ENCODE results near the gene CNKSR3.

DNA sequence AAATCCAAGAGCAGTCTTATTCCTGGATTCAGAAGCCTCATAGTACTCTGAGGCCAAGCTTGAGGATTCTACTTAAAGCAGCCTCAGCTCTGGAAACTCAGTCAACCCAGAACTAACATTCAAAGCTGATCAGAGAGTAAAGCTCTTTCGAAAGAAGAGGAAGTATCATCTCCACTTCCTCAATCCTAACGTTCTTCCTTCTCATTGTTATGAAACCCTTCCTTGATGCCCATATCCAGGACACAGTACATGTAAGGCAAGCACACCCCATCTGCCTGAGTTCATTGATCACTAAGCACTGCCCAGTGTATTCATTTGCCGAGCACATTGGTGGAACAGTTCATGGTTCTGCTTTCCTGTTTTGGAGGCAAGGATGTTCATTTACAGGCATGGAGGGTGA, 153.8 kb downstream of the CNKSR3 start, which contains the start of gene IPCEF1:
- TF ChIP-seq, protein P1, sequence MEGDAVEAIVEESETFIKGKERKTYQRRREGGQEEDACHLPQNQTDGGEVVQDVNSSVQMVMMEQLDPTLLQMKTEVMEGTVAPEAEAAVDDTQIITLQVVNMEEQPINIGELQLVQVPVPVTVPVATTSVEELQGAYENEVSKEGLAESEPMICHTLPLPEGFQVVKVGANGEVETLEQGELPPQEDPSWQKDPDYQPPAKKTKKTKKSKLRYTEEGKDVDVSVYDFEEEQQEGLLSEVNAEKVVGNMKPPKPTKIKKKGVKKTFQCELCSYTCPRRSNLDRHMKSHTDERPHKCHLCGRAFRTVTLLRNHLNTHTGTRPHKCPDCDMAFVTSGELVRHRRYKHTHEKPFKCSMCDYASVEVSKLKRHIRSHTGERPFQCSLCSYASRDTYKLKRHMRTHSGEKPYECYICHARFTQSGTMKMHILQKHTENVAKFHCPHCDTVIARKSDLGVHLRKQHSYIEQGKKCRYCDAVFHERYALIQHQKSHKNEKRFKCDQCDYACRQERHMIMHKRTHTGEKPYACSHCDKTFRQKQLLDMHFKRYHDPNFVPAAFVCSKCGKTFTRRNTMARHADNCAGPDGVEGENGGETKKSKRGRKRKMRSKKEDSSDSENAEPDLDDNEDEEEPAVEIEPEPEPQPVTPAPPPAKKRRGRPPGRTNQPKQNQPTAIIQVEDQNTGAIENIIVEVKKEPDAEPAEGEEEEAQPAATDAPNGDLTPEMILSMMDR (conservative IDR thresholded peaks at IDR 0.05; ENCODE audit: low read depth in 2 of 2): no peak
- TF ChIP-seq EZH2phosphoT487 (IDR thresholded peaks at IDR 0.05; ENCODE audit: unreplicated experiment): no peak
- no peak for TF ChIP-seq EZH2 (IDR thresholded peaks at IDR 0.05; ENCODE audit: low read depth, unreplicated experiment)
- no peak for TF ChIP-seq ZNF331 (CRISPR knock-in tag; IDR thresholded peaks at IDR 0.05; ENCODE audit: low read depth)

Measured in GM23338 (cell line).